Activated CD4-positive, alpha-beta T cell treated with anti-CD3 and anti-CD28 coated beads for 48 hours (primary cell): Measurements from ENCODE around the gene PDXDC1.
"Not testable (repeated sequence)": the region's sequence is repeated elsewhere in the genome, so short reads cannot be mapped to it uniquely, and the experiment has no call there.

Source experiments
- DNase-seq: peaks from one replicate; pipeline ENCODE4 v3.0.0-alpha.2; 2020

The PDXDC1 gene

DNA sequence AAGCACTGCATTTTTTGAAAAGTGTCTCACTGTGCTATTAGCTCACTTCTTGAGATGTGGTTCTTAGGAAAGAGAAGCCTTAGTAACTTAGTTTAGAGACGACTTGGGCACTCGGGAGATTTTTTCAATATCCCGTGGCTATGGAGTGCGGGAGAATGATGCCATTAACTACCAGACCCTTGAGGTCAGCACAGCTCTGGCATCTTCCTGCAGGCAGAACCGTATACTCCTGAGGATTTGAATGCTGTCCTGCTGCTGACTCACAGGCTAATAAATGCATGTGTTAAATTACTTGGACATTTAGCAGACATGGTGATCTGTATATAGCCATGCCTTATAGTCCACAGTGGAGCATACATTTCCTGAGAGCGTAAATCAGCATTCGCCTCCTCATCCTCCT, 46.6 kb downstream of the PDXDC1 start:
- not testable (repeated sequence) for DNase-seq

DNA sequence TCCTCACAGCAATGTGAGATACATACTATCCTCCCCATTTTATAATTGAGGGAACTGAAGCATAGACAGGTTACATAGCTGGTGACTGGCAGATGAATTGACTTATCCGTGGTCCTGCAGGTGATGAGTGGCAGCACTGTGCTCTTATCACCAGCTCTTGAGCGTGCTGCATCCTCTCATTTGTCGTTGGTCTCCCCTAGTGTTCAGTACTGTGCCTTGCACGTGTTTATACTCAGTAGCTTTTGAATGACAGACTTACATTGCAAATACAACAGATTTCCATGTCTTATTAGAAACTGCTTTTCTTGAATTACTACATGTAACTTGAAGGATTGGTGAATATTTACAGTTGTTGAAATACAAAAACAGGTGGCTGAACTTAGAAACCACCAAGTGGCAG, 47.4 kb downstream of the PDXDC1 start:
- peak; percentile 43 for DNase-seq

DNA sequence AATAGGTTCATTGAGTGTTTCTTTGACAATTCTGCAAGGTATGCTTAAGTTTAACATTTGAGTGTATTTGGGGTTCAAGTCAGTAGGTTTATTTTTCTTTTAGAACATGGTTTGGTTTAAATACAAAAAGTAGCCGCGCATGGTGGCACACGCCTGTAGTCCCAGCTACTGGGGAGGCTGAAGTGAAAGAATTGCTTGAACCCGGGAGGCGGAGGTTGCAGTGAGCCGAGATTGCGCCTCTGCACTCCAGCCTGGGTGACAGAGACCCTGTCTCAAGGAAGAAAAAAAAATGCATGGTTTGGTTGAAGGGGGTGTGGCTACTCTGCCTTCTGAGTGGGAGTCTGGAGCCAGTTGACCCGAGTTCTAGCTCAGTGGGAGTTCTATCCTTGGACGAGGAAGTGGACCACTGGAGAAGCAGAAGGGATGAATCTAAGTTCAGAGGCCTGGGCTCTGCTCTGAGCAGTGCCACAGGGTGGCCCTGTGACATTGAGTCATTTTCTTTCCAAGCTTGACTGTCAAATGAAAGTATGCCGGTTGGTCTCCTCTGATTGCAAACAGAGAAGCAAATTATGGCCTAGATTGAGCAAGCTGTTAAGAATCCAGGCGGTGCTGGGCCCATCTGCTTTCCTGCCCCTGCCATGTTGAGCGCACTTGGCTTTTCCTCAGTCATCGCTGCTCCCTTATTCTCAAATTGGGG, 48.7 kb downstream of the PDXDC1 start:
- not testable (repeated sequence) for DNase-seq

DNA sequence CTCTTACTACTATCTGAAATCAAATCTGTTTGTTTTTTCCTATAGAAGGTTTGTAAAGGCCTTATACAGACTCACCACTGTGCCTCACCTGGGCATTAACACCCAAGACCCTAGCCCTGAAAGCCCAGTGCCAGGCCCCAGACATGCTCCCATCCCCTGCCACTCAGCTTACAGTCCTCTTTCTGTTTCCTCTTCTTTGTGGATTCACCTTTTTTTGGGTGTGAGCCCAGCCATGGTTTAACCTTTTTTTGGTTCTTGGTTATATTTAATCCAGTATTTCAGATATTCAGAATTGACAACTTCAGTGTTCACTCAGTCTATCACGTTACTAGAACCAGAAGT, 50.0 kb downstream of the PDXDC1 start:
- not testable (repeated sequence) for DNase-seq

DNA sequence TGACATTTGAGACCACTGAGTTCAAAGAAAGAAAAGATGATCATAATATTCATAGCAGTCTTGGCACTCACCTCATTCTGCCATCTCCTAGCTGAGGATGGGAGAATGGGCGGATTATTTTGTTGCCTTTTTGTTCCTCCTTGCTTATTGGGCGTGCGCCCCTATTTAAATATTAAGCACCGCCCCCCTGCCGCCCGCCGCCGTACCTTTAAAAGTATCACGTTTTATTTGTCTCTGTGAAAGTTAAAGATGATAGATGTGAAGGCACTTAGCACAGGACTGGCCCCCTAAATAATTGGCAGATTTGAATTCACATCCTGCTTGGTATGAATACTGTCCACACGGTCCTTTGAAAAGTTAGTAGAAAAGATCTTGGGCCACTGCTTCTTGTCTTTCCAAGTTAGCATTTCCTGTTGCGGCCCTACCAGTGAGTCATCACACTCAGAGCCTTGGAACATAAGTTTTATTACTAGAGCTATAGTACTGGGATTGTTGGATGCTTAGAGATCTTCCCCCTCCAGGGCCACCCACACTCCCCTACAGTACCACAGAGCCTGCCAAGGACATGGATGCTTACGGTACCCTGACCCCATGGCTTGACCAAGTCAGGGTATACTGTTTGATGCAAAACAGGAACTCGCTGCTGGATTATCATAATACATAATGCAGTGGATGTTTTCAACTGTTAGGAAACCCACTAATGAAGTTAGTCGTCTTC, 50.6 kb downstream of the PDXDC1 start:
- DNase-seq = not testable (repeated sequence)

DNA sequence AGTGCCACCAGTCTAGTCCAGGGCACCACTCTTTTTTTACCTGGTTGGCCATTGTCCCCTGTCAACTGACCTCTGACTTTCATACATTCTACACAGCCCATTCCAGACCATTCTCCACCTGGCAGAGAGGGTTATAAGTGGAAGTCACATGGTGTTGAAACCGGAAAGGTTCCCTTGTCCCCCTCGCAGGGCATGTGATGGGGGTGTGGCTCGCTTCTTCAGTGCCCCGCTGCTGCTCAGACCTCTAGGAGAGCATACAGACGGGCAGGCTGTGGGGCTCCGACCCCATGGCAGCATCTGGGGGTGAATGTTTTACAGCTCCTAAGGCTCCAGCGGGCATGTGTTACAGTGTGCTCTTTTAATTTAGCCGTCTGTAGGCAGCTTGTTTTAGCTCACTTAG, 52.2 kb downstream of the PDXDC1 start:
- not testable (repeated sequence) for DNase-seq

DNA sequence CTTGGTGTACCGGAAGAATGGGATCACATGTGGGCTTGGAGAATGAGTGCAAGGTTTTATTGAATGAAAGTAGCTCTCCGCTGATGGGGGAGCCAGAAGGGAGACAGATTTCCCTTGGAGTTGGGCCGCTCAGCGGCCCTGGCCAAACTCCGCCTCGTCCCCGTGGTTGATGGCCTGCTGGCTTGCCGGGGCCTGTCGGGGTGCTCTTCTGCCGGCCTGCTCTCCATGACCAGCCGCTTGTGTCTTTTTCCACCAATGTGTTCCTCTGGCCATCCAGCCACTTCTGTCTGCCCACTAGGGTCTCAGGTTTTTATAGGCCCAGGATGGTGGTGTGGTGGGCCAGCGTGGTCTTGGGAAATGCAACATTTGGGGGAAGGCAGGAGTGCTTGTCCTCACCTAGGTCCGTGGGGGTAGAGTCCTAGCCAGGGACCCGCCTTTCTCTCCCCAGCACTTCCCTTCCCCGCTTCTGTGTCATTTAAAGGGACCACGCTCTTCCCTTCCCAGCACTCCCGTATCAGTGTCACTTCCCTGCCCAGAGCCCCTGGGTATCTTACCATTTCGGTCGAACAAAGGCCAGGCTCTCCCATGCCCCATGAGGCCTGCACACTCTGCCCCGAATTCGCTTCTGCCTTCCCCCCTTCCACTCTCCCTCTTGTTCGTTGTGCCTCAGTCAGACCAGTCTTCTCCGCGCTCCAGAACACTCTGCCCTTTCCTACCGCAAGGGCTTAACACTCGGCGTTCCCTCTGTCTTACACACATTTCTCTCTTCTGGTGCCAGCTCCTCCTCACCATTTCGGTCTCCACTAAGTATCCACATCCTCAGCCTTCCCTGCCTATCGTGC, 52.9 kb downstream of the PDXDC1 start:
- not testable (repeated sequence) for DNase-seq

DNA sequence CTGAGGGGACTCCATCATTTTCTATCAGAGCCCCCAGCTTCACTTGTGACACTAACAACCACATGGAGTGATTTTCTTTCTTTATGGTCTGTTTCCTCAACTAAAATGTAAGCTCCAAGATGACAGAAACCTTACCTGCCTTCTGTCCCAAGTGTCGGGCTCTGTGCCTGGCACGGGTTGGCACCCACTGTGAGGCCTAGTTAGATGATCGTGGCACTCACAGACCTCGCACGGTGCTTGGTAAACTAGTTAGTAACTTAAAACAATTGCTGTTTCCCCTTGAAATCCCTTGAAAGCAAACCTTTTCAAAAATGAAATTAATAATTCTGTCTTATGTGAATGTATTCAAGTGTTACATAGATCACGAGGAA, 53.5 kb downstream of the PDXDC1 start:
- not testable (repeated sequence) for DNase-seq

DNA sequence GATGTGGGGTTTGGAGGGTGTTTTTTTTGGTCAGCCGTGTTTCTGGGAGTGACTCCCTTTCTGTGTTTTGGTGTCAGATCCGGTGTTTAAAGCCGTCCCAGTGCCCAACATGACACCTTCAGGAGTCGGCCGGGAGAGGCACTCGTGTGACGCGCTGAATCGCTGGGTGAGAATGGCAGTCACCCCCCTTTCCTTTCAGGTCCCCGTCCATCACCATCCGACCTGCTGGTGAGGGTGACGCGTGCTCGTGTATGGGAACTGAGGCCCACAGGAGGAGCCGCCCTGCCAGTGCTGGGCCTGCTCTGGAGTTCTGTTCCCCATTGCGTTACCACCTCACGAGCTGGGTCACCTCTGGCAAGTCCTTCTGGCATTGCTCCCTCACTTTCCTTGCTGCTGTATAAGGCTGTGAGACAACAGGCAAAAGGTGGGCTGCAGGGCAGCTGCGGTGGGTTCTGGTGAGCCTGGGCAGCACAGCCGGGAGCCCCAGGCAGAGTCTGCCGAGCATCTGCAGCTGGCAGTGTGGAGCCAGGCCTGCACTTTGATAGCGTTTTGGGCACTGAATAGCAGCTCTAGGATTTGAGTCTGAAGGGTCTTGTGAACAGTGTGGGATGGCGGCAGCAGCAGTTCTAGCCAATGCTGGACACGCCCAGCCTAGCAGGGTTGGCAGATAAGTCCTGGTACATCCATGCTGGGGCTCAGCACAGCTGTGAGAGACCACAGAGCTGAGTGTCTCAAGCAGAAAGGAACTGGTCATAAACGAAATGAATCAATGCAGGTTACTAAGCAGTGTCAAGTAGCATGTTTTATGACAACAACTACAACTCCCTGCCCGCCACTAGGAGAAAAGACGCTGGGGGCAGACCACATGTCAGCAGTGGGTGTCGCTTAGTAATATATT, 54.2 kb downstream of the PDXDC1 start:
- not testable (repeated sequence) for DNase-seq

DNA sequence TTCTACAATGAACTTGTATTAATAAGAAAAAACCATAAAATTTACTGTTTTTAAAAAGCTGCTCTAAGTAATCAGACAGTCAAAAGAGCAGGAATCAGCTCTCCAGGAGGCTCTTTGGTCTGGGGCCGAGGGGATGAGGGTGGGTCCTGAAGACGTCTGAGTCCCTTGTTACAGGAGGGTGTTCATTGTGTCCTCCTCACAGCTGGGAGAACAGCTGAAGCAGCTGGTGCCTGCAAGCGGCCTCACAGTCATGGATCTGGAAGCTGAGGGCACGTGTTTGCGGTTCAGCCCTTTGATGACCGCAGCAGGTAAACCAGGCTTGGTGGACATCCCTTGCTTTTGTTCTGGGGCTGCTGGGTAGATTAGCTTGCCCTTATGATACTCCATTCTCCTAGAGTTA, 54.9 kb downstream of the PDXDC1 start:
- DNase-seq = not testable (repeated sequence)

DNA sequence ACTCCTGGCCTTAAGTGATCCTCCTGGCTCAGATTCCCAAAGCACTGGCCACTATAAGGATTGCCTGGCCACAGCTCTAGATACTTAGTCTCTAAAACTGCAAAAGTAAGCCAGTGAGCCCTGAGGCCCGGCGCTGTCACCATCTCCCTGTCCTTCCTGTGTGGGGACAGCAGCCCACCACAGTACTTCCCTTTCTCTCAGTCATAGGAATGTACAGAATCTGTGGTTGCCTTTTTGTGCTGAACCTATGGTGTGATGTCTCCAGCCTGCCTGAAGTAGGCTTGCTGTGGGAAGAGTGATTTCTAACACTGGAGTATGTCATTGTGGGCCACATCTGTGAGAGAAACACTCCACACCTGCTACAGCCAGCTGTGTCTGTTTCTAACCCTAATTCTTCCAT, 56.4 kb downstream of the PDXDC1 start:
- no peak for DNase-seq

DNA sequence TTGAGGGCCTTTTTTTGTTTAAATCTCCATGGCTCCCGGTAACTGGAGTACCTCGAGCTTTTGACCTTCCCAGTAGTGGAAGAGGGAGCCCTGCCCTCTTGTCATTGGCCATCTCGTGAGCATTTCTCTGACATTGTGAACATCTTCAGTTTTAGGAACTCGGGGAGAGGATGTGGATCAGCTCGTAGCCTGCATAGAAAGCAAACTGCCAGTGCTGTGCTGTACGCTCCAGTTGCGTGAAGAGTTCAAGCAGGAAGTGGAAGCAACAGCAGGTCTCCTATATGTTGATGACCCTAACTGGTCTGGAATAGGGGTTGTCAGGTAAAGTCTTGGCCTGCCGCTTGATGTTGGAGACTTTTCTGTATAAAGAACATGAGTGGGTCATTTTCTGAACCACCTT, 56.8 kb downstream of the PDXDC1 start:
- no peak for DNase-seq

DNA sequence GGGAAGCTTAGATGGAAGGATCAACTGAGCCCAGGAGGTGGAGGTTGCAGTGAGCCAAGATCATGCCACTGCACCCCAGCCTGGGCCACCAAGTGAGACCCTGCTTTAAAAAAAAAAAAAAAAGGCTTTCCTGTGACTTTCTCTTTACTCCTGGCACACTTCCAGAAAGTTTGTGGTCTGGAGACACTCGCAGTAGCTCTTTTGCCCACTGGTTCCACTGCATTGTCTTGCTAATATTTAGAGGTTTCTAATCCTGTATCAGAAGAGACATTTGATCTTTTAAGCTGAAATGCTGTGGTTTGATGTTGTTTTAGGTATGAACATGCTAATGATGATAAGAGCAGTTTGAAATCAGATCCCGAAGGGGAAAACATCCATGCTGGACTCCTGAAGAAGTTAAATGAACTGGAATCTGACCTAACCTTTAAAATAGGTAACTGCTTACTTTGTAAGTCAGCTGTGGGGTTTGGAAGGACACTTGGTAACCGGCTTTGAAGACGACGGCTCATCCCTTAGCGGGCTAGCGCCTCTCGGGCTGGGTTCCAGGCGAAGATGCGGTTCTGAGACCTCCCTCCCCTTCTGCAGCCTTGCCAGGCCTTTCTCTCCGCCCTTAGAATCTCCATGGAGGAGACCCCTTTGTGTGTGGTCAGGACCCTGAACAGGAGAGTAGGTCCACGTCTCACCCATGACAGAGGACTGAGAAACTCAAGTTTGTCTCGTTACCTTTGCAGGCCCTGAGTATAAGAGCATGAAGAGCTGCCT, 57.9 kb downstream of the PDXDC1 start:
- no peak for DNase-seq

DNA sequence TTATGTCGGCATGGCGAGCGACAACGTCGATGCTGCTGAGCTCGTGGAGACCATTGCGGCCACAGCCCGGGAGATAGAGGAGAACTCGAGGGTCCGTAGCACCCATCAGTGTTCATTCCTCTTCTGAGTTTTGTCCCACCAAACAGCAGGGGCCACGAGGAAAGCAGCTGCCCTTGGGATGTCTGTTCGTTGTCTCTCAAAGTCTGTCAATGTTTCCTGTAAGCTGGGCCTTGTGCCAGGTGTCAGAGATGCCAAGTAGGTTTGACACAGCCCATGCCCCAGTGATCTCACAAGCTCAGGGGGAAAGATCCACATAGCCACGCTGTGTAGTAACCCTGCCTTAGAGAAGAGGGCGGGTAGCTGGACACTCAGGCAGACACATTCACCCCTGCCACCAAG, 58.5 kb downstream of the PDXDC1 start:
- no peak for DNase-seq

DNA sequence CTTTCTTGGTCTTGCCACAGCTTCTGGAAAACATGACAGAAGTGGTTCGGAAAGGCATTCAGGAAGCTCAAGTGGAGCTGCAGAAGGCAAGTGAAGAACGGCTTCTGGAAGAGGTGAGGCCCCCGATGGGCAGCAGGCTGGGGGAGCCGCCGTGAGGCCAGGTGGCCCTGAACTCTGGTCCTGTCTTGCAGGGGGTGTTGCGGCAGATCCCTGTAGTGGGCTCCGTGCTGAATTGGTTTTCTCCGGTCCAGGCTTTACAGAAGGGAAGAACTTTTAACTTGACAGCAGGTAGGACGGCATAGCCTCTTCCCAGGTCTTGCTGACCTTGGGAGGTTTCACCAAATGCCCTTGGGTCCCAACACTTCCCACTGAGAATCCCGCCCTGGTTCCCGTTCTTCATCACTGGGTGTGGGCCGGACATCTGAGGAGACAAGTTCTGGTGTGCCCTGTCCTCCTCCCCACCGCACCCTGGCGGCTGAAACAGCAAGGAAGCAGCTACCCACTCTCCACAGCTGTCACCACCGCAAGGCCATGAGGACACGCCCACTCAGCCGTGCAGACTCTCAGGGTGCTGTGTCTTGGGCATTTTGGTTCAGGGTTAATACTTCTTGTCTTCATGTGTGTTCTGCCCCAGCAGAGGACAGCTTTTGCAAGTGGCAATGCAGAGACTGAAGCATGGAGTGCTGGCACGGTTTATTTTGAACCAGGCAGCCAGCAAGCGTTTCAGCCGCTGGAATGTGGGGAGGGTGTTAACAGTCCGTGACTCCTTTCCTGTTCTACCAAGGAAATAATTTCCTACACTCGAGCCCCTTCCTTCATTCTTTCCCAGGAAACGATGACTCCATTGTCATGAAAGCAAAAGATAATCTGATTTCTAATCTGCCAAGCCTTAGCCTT, 59.7 kb downstream of the PDXDC1 start:
- DNase-seq = no peak

DNA sequence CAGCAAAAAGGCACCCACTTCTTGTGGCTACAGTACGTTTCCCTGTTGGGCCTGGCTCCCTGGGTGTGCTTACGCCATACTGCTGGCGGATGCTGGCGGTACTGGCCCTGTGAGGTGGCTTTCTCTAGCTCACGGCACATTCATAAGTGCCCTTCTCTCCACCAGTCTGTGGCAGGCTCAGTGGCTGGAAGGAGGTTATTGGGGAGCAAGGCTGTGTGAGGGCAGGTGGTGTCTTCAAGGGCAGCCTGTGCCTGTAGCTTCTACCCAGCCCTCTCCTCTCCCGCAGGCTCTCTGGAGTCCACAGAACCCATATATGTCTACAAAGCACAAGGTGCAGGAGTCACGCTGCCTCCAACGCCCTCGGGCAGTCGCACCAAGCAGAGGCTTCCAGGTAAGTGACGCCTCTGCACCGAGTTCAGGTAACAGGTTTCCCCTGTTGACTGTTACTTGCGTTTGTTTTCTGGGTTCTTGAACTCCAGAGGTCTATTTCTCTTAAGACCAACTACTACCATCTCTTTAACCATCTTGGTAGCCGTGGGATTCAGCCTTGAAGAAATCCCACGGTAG, 60.4 kb downstream of the PDXDC1 start:
- DNase-seq = no peak

DNA sequence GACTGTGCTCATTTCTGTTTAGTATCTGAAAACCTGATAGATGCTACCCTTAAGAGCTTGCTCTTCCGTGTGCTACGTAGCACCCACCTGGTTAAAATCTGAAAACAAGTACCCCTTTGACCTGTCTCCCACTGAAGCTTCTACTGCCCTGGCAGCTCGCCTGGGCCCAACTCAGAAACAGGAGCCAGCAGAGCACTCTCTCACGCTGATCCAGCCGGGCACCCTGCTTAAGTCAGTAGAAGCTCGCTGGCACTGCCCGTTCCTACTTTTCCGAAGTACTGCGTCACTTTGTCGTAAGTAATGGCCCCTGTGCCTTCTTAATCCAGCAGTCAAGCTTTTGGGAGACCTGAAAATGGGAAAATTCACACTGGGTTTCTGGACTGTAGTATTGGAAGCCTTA, 62.2 kb downstream of the PDXDC1 start:
- DNase-seq = no peak

DNA sequence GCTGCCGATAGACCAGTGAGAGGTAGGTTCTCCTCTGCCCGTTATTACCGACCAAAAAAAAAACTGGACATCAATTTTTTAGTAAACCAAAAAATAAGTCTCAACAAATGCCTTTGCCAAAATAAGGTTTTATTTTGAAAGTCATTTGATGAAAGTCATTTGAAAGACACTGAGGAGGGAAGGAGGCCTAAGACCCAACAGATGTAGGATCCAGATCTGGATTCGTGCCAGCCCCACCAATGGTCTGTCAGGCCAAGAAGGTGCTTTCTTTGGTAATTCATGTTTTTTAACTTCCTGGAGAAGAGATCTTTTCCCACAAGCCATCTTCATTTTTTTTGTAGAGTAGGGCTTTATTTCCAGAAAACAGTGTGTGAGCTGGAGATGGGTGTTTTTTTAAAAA, 62.9 kb downstream of the PDXDC1 start:
- no peak for DNase-seq

DNA sequence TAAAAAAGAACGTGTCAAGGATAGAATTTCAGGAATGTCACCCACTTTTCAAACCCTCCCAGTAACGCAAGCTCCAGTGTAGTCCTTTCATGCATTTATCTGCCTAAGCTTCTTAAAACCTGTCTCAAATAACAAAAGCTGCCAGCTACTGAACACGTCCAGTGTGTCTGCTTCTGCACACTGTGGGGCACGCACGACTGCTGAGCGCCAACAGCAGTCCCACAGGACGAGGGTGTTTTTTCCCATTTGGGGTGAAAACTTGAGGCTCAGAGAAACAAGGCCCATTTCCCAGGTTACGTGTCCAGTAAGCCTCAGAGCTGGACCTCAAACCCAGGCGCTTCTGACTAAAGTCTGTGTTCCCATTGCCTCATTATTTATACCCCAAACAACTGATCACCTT, 63.9 kb downstream of the PDXDC1 start:
- DNase-seq = no peak

DNA sequence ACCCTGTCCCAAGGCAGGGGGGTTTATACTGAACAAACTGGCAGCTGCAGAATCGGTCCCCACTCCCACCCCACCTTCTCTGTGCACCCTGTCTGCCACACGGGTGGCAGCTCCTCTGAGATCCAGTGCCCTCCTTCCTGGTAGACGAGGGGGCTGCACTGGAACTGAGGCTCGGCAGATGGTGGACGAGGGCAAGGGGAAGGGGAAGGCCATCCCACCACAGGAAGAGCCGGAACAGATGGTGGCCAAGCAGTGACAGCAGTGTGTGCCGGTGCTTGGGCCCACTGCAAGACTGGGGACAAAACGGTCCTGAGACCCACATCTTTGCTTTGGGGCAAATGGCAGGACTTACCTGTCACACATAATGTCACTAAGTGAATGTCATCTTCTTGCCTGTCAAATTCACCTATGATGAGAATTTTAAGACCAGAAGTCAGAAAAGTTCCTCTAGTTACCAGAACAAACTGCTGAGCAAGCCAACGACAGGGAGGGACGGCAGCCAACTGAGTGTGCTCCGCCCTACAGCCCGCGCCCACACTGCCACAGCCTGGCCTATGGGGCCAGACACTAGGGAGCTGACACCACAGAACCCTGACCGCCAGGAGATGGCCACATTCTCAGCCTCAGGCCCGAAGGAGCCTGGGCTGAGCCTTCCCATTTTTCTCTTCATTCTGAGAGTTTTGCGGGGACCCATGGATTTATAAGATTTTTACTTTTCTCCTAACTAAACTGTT, 66.6 kb downstream of the PDXDC1 start:
- DNase-seq = no peak
